Measurements from ENCODE around the gene DNAJC5.

DNAJC5 gene

GRCh38 chr20:63884506-63885263 lies 10.2 kb upstream of the DNAJC5 start:
- H3K4me3 ChIP-seq (ENCODE audit: low read length in 2 of 2), result no peak overlapping the region
- peaks cover 48 to 59% of the 10 kb centered on the region in 2 donors for H3K36me3 ChIP-seq (ENCODE audit: control insufficient read depth in 2 of 2, insufficient read depth in 2 of 2, low read length in 2 of 2)
- no peak overlapping the region for H3K27ac ChIP-seq (ENCODE audit: low read depth in 2 of 2, low read length in 2 of 2)
- no peaks in the 10 kb centered on the region for H3K27me3 ChIP-seq (ENCODE audit: control insufficient read depth in 2 of 2, insufficient read depth in 2 of 2, low read length in 2 of 2)
- no peak overlapping the region for H3K9ac ChIP-seq (ENCODE audit: low read depth in 1 of 2, low read length in 2 of 2)
- peaks cover 0 to 7% of the 10 kb centered on the region in 2 donors for H3K4me1 ChIP-seq (ENCODE audit: control insufficient read depth in 2 of 2, insufficient read depth in 2 of 2, low read length in 2 of 2)
- H3K9me3 ChIP-seq (ENCODE audit: control insufficient read depth in 2 of 2, low read length in 2 of 2), result no peaks in the 10 kb centered on the region

DNA sequence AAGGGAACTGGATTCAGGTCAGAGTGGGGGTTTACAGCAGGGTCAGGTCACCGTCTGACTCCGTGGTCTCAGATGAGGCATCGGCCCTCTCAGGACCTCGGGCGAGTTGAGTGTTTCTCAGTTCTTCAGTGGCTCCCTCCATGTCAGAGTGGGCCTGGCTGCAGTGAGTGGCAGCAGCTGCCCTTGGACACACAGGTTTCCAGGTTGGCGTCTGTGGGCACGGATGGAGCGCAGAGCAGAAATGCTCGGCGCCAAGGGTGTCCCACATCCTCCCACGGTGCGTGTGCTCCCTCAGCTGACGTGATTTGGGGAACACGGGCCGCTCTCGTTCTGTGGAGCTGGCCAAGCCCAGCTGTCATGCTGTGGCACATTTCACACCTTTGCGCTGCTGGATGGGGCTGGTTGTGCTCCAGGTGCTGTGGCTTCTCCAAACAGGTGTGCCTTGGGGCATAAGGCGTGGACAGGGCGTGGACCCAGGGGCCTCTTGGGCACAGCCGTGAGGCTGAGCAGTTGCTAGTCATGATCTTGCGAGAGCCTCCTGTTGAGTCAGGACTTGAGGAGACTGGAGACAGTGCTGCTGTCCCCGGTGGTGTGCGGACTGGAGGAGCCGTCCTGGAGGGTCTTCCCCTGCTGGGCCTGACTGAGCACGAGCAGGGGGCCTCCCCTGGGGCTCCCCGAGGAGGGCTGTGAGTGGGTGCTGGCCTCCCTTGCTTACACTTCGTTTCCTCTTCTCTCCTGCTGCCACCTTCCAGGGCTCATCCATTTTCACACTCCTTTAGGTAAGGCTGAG lies 9.5 kb upstream of the DNAJC5 start:
- Histone ChIP-seq H3K27me3 (ENCODE audit: control insufficient read depth in 2 of 2, insufficient read depth in 2 of 2, low read length in 2 of 2) (no peaks in the 10 kb centered on the region), H3K36me3 (ENCODE audit: control insufficient read depth in 2 of 2, insufficient read depth in 2 of 2, low read length in 2 of 2) (peaks cover 54 to 67% of the 10 kb centered on the region in 2 donors), H3K9ac (ENCODE audit: low read depth in 1 of 2, low read length in 2 of 2) (no peak overlapping the region), H3K9me3 (ENCODE audit: control insufficient read depth in 2 of 2, low read length in 2 of 2) (no peaks in the 10 kb centered on the region), H3K4me3 (ENCODE audit: low read length in 2 of 2) (no peak overlapping the region), H3K4me1 (ENCODE audit: control insufficient read depth in 2 of 2, insufficient read depth in 2 of 2, low read length in 2 of 2) (peaks cover 0 to 7% of the 10 kb centered on the region in 2 donors), H3K27ac (ENCODE audit: low read depth in 2 of 2, low read length in 2 of 2) (no peak overlapping the region)

DNA sequence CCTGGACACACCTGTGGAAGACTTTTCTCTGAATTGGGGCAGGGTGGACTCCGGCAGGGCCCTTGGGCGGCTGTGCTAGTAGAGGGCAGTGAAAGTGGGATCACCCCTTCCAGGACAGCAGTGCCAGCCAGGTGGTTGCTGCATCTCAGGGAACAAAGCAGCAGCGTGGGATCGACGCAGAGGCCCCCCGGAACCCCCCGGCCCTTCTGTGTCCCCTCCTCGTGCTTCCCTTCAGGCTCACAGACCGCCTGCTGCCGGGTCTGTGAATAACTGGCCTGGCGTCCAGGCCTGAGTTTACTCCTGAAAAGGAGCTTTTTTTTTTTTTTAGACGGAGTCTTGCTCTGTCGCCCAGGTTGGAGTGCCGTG lies 8.9 kb upstream of the DNAJC5 start:
- H3K36me3 ChIP-seq (ENCODE audit: control insufficient read depth in 2 of 2, insufficient read depth in 2 of 2, low read length in 2 of 2), result peaks cover 59 to 71% of the 10 kb centered on the region in 2 donors
- H3K9me3 ChIP-seq (ENCODE audit: control insufficient read depth in 2 of 2, low read length in 2 of 2), result no peaks in the 10 kb centered on the region
- H3K9ac ChIP-seq (ENCODE audit: low read depth in 1 of 2, low read length in 2 of 2), result no peak overlapping the region
- no peak overlapping the region for H3K4me3 ChIP-seq (ENCODE audit: low read length in 2 of 2)
- no peak overlapping the region for H3K27ac ChIP-seq (ENCODE audit: low read depth in 2 of 2, low read length in 2 of 2)
- peaks cover 0 to 7% of the 10 kb centered on the region in 2 donors for H3K4me1 ChIP-seq (ENCODE audit: control insufficient read depth in 2 of 2, insufficient read depth in 2 of 2, low read length in 2 of 2)
- no peaks in the 10 kb centered on the region for H3K27me3 ChIP-seq (ENCODE audit: control insufficient read depth in 2 of 2, insufficient read depth in 2 of 2, low read length in 2 of 2)

DNA sequence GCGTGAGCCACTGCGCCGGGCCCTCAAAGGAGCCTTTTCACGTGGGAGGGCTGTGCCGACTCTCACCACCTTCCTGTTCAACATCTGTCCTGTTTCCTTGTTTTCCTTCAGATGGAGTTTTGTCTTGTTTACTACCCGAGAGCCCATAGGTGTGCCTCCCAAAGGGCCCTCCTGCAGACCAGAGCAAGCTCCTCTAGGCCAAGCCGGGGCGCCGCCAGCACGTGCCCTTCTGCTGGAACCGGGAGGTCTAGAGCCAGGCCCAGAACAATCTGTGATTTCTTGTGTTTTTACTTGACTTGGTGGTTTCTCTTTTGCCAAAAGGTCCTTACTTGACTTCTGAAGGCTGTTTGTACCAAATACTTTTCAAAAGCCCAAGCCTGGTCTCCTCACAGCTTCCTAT lies 8.0 kb upstream of the DNAJC5 start:
- Histone ChIP-seq H3K4me1 (ENCODE audit: control insufficient read depth in 2 of 2, insufficient read depth in 2 of 2, low read length in 2 of 2) (peaks cover 0 to 7% of the 10 kb centered on the region in 2 donors), H3K9me3 (ENCODE audit: control insufficient read depth in 2 of 2, low read length in 2 of 2) (no peaks in the 10 kb centered on the region), H3K4me3 (ENCODE audit: low read length in 2 of 2) (no peak overlapping the region), H3K27ac (ENCODE audit: low read depth in 2 of 2, low read length in 2 of 2) (no peak overlapping the region), H3K36me3 (ENCODE audit: control insufficient read depth in 2 of 2, insufficient read depth in 2 of 2, low read length in 2 of 2) (peaks cover 61 to 72% of the 10 kb centered on the region in 2 donors), H3K27me3 (ENCODE audit: control insufficient read depth in 2 of 2, insufficient read depth in 2 of 2, low read length in 2 of 2) (no peaks in the 10 kb centered on the region), H3K9ac (ENCODE audit: low read depth in 1 of 2, low read length in 2 of 2) (no peak overlapping the region)

GRCh38 chr20:63889241-63890200 lies 5.4 kb upstream of the DNAJC5 start:
- H3K9ac ChIP-seq (ENCODE audit: low read depth in 1 of 2, low read length in 2 of 2), result no peak overlapping the region
- no peaks in the 10 kb centered on the region for H3K9me3 ChIP-seq (ENCODE audit: control insufficient read depth in 2 of 2, low read length in 2 of 2)
- no peak overlapping the region for H3K27ac ChIP-seq (ENCODE audit: low read depth in 2 of 2, low read length in 2 of 2)
- H3K4me1 ChIP-seq (ENCODE audit: control insufficient read depth in 2 of 2, insufficient read depth in 2 of 2, low read length in 2 of 2), result peaks cover 0 to 3% of the 10 kb centered on the region in 2 donors
- H3K27me3 ChIP-seq (ENCODE audit: control insufficient read depth in 2 of 2, insufficient read depth in 2 of 2, low read length in 2 of 2), result no peaks in the 10 kb centered on the region
- no peak overlapping the region for H3K4me3 ChIP-seq (ENCODE audit: low read length in 2 of 2)
- peaks cover 45 to 56% of the 10 kb centered on the region in 2 donors for H3K36me3 ChIP-seq (ENCODE audit: control insufficient read depth in 2 of 2, insufficient read depth in 2 of 2, low read length in 2 of 2)

- Histone ChIP-seq H3K4me3 (ENCODE audit: low read length in 2 of 2) (no peak overlapping the region), H3K4me1 (ENCODE audit: control insufficient read depth in 2 of 2, insufficient read depth in 2 of 2, low read length in 2 of 2) (peaks cover 0 to 3% of the 10 kb centered on the region in 2 donors), H3K27me3 (ENCODE audit: control insufficient read depth in 2 of 2, insufficient read depth in 2 of 2, low read length in 2 of 2) (no peaks in the 10 kb centered on the region), H3K9me3 (ENCODE audit: control insufficient read depth in 2 of 2, low read length in 2 of 2) (no peaks in the 10 kb centered on the region), H3K36me3 (ENCODE audit: control insufficient read depth in 2 of 2, insufficient read depth in 2 of 2, low read length in 2 of 2) (peaks cover 40 to 49% of the 10 kb centered on the region in 2 donors), H3K9ac (ENCODE audit: low read depth in 1 of 2, low read length in 2 of 2) (no peak overlapping the region), H3K27ac (ENCODE audit: low read depth in 2 of 2, low read length in 2 of 2) (no peak overlapping the region)
Measured at GRCh38 chr20:63890201-63890576, 4.7 kb upstream of the DNAJC5 start.

DNA sequence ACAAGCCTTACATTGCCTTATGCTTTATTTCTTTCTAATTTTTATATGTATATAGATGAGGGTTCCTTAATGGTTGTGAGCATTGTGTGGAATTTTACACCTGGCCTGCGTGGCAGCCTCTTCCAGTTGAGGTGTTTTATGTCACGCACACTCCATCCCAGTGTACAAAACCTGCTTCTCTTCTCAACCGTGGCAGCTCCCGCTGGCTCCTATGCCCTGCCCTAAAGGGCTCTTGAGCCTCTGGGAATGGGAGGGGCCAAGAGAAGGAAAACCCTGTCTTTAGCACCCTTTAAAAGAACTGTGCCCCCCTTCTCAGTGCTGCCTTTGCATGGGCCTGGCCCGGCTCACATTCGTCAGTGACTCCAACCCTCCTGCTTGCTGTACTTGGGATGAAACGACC lies 4.3 kb upstream of the DNAJC5 start:
- Histone ChIP-seq H3K9me3 (ENCODE audit: control insufficient read depth in 2 of 2, low read length in 2 of 2) (no peaks in the 10 kb centered on the region), H3K4me3 (ENCODE audit: low read length in 2 of 2) (no peak overlapping the region), H3K4me1 (ENCODE audit: control insufficient read depth in 2 of 2, insufficient read depth in 2 of 2, low read length in 2 of 2) (peaks cover 0 to 3% of the 10 kb centered on the region in 2 donors), H3K27ac (ENCODE audit: low read depth in 2 of 2, low read length in 2 of 2) (no peak overlapping the region), H3K9ac (ENCODE audit: low read depth in 1 of 2, low read length in 2 of 2) (no peak overlapping the region), H3K27me3 (ENCODE audit: control insufficient read depth in 2 of 2, insufficient read depth in 2 of 2, low read length in 2 of 2) (no peaks in the 10 kb centered on the region), H3K36me3 (ENCODE audit: control insufficient read depth in 2 of 2, insufficient read depth in 2 of 2, low read length in 2 of 2) (peaks cover 37 to 45% of the 10 kb centered on the region in 2 donors)

DNA sequence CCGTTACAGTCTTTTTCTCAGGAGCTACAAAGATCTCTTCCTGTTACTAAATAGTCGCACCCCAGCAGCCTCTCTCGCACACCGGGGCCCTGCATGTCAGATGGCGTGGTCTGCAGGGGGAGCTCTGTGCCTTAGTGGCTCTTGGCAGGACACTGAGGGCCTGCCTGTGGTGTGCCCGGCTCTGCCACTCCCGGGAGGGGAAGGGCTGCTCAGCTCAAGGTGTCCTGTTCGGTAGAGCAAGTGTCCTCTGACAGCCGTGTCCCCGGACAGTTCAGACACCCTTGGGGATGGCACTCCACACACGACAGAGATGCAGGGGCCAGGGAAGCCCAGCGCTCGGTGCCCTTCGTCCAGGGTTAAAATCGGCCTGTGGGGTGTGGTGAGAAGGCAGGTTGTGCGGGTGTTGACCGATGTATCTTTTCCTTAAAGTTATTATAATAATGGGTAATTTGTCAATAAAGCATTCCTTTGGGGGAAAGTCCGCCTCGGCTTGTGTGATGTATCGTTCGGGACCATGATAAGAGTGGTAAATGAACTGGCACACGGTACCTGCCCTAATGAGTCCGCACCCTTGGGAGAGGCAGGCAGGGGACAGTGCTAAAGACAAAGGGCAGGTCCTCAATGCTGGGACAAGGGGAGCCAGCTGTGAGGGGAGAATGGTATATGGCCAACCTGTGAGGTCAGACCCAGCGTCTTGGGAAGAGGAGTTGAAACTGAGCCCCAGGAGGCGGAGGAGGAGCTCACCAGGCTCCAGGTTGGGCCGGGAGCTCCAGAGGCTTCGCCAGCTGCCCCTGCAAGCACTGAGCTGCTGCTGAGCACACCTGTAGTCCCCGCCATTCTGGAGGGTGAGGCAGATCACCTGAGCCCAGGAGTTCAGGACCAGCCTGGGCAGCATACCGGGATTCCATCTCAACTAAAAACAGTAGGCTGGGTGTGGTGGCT lies 3.6 kb upstream of the DNAJC5 start:
- H3K4me3 ChIP-seq (ENCODE audit: low read length in 2 of 2), result no peak overlapping the region
- peaks cover 3 to 4% of the 10 kb centered on the region in 2 donors for H3K4me1 ChIP-seq (ENCODE audit: control insufficient read depth in 2 of 2, insufficient read depth in 2 of 2, low read length in 2 of 2)
- no peaks in the 10 kb centered on the region for H3K27me3 ChIP-seq (ENCODE audit: control insufficient read depth in 2 of 2, insufficient read depth in 2 of 2, low read length in 2 of 2)
- H3K36me3 ChIP-seq (ENCODE audit: control insufficient read depth in 2 of 2, insufficient read depth in 2 of 2, low read length in 2 of 2), result peaks cover 34 to 43% of the 10 kb centered on the region in 2 donors
- no peak overlapping the region for H3K27ac ChIP-seq (ENCODE audit: low read depth in 2 of 2, low read length in 2 of 2)
- H3K9me3 ChIP-seq (ENCODE audit: control insufficient read depth in 2 of 2, low read length in 2 of 2), result no peaks in the 10 kb centered on the region
- H3K9ac ChIP-seq (ENCODE audit: low read depth in 1 of 2, low read length in 2 of 2), result no peak overlapping the region

- Histone ChIP-seq H3K4me3 (ENCODE audit: low read length in 2 of 2) (no peak overlapping the region), H3K9me3 (ENCODE audit: control insufficient read depth in 2 of 2, low read length in 2 of 2) (no peaks in the 10 kb centered on the region), H3K27ac (ENCODE audit: low read depth in 2 of 2, low read length in 2 of 2) (no peak overlapping the region), H3K9ac (ENCODE audit: low read depth in 1 of 2, low read length in 2 of 2) (no peak overlapping the region), H3K4me1 (ENCODE audit: control insufficient read depth in 2 of 2, insufficient read depth in 2 of 2, low read length in 2 of 2) (peaks cover 9 to 10% of the 10 kb centered on the region in 2 donors), H3K36me3 (ENCODE audit: control insufficient read depth in 2 of 2, insufficient read depth in 2 of 2, low read length in 2 of 2) (peaks cover 28 to 37% of the 10 kb centered on the region in 2 donors), H3K27me3 (ENCODE audit: control insufficient read depth in 2 of 2, insufficient read depth in 2 of 2, low read length in 2 of 2) (no peaks in the 10 kb centered on the region)
Measured at GRCh38 chr20:63892402-63892801, 2.5 kb upstream of the DNAJC5 start.

All from mucosa of rectum (tissue), 2 donors.